HEK293 (cell line): ENCODE measurements around the gene ADK.

Experiments used
- CTCF ChIP-seq: fragments of 450-650 bp; formaldehyde crosslinking; IDR thresholded peaks from 2 replicates; pipeline ENCODE4 v1.5.1; 2016; ENCODE audit warnings: missing biosample characterization, missing genetic modification characterization
- REST ChIP-seq: fragments of 450-650 bp; formaldehyde crosslinking; IDR thresholded peaks from 2 replicates; pipeline ENCODE4 v1.5.1; 2016; ENCODE audit warnings: missing biosample characterization, missing genetic modification characterization
- YY1 ChIP-seq: fragments of 450-650 bp; formaldehyde crosslinking; IDR thresholded peaks from 2 replicates; pipeline ENCODE4 v1.5.1; 2018; ENCODE audit warnings: missing biosample characterization, missing genetic modification characterization
- ZNF350 ChIP-seq: fragments of 450-650 bp; formaldehyde crosslinking; IDR thresholded peaks from 2 replicates; pipeline ENCODE4 v1.5.0; 2017; ENCODE audit warnings: missing biosample characterization, mild to moderate bottlenecking, missing genetic modification characterization
- ZNF501 ChIP-seq: fragments of 450-650 bp; formaldehyde crosslinking; IDR thresholded peaks from 2 replicates; pipeline ENCODE4 v1.5.1; 2016; ENCODE audit warnings: missing biosample characterization, missing genetic modification characterization
- ZNF521 ChIP-seq: fragments of 450-650 bp; formaldehyde crosslinking; IDR thresholded peaks from 2 replicates; pipeline ENCODE4 v1.5.1; 2017; ENCODE audit warnings: missing biosample characterization, mild to moderate bottlenecking, missing genetic modification characterization
- ZNF692 ChIP-seq: fragments of 450-650 bp; formaldehyde crosslinking; IDR thresholded peaks from 2 replicates; pipeline ENCODE4 v1.5.1; 2016; ENCODE audit warnings: missing biosample characterization, missing genetic modification characterization

- TF ChIP-seq REST (tag by site-specific recombination) (no peak), ZNF501 (tag by site-specific recombination) (no peak), ZNF692 (tag by site-specific recombination) (no peak), CTCF (tag by site-specific recombination) (no peak), ZNF521 (tag by site-specific recombination) (no peak), YY1 (no peak), ZNF350 (tag by site-specific recombination) (no peak)
These were observed 557.2 kb downstream of the ADK start for GRCh38 chr10:74708246-74708645.
